K562 (cell line): Measurements from ENCODE around the gene LGR6. TPM values are rescaled to one million over a fixed set of nuclear protein-coding genes. Genes with fewer than 3 reads are reported as not detected.

Source experiments
- ATAC-seq: fragments of 200-7000 bp; cut with Tn5 transposase; 3 replicates; pipeline ENCODE4 v1.9.1; 2020; ENCODE audit warnings: moderate library complexity
- BruUV-seq: library from RNA; stranded (reverse); fragments of 400-500 nt; replicated peaks from 2 replicates; lab custom pipeline; 2021; lab: Mats Ljungman, UMichigan
- CTCF ChIA-PET: fragments of 300-600 bp; formaldehyde crosslinking; extraction: SDS; loops from one replicate; lab custom pipeline; 2021; ENCODE audit warnings: low intra/inter-chr PET ratio; lab: Yijun Ruan, JAX
- POLR2A ChIA-PET: fragments of 300-600, 350-650 bp; sonication (Branson Sonifier 250); formaldehyde crosslinking; extraction: SDS; loops from one replicate; lab custom pipeline; 2021; ENCODE audit warnings: antibody characterized with exemption, inconsistent platforms; lab: Yijun Ruan, JAX
- DNase-seq, 4 experiments: peaks; one replicate each; pipeline versions ENCODE4 v3.0.0 to v3.0.0-alpha.2; 2011 to 2018; ENCODE audit warnings: low spot score in 3 of 4, mixed read lengths in 3 of 4; ENCODE audit errors: extremely low read depth in 1 of 4
- FAIRE-seq: peaks from 2 replicates; lab custom pipeline; 2011; peaks lifted over from hg19 to GRCh38; lab: Jason Lieb, UNC
- H2AFZ ChIP-seq: 2 replicates; pipeline ENCODE4 v1.6.0; 2011; ENCODE audit warnings: low read depth, low read length, control low read depth, inconsistent platforms
- H3K27ac ChIP-seq: fragments of 200-600 bp; 3 replicates; pipeline ENCODE4 v1.8.0; 2011; ENCODE audit warnings: low read depth, mild to moderate bottlenecking, control low read depth, inconsistent platforms, low read length, moderate library complexity, mixed read lengths; ENCODE audit errors: extremely low read depth
- H3K27me3 ChIP-seq, 2 experiments: fragments of 300-600 bp in 1 of 2; 2 replicates in 1 of 2; 3 replicates in 1 of 2; pipeline versions ENCODE4 v1.6.0 to v1.8.0; 2011; ENCODE audit warnings: inconsistent platforms in 2 of 2, low read length in 2 of 2, mild to moderate bottlenecking in 1 of 2, mixed read lengths in 1 of 2, moderate library complexity in 1 of 2; ENCODE audit not compliant: control insufficient read depth in 2 of 2, insufficient read depth in 2 of 2
- H3K36me3 ChIP-seq: fragments of 300-600 bp; 3 replicates; pipeline ENCODE4 v1.8.0; 2011; ENCODE audit warnings: mild to moderate bottlenecking, low read length, inconsistent platforms; ENCODE audit not compliant: control insufficient read depth, insufficient read depth
- H3K4me1 ChIP-seq, 2 experiments: fragments of 200-600 bp in 1 of 2; replicated peaks in 1 of 2; 2 replicates in 1 of 2; 3 replicates in 1 of 2; pipeline versions ENCODE4 v1.5.1 to v1.8.0; 2011; ENCODE audit warnings: inconsistent platforms in 2 of 2, low read length in 2 of 2, mild to moderate bottlenecking in 1 of 2, mixed read lengths in 1 of 2, moderate library complexity in 1 of 2; ENCODE audit not compliant: control insufficient read depth in 2 of 2, insufficient read depth in 2 of 2
- H3K4me2 ChIP-seq: 2 replicates; pipeline ENCODE4 v1.6.1; 2011; ENCODE audit warnings: low read length, control low read depth, inconsistent platforms, mixed read lengths; ENCODE audit not compliant: insufficient read depth
- H3K4me3 ChIP-seq: fragments of 200-600 bp; sonication (generic), shearing (Covaris generic); 2 replicates; pipeline ENCODE4 v1.5.1; 2016; ENCODE audit warnings: control low read depth, inconsistent platforms
- H3K79me2 ChIP-seq: fragments of 200-600 bp; 3 replicates; pipeline ENCODE4 v1.8.0; 2011; ENCODE audit warnings: low read length, inconsistent platforms; ENCODE audit not compliant: control insufficient read depth, insufficient read depth
- H3K9ac ChIP-seq, 2 experiments: 2 replicates each; pipeline versions ENCODE4 v1.6.0 to v1.6.1; 2011; ENCODE audit warnings: low read depth in 2 of 2, low read length in 2 of 2, control low read depth in 1 of 2, inconsistent platforms in 1 of 2, mild to moderate bottlenecking in 1 of 2, mixed read lengths in 1 of 2; ENCODE audit not compliant: insufficient read depth in 1 of 2
- H3K9me1 ChIP-seq: one replicate; pipeline ENCODE4 v1.6.0; 2011; ENCODE audit warnings: inconsistent platforms, mild to moderate bottlenecking, low read length, moderate library complexity; ENCODE audit not compliant: control insufficient read depth, insufficient read depth
- H3K9me3 ChIP-seq: replicated peaks from 2 replicates; pipeline ENCODE4 v1.5.1; 2011; ENCODE audit warnings: low read depth, low read length, inconsistent platforms; ENCODE audit not compliant: control insufficient read depth, insufficient read depth
- H4K20me1 ChIP-seq: replicated peaks from 2 replicates; pipeline ENCODE4 v1.6.1; 2011; ENCODE audit warnings: low read length, inconsistent platforms, mixed read lengths; ENCODE audit not compliant: control insufficient read depth, insufficient read depth
- E2F4 ChIP-seq: sonication (generic); formaldehyde crosslinking; IDR thresholded peaks from 2 replicates; pipeline ENCODE4 v1.8.0; 2022; ENCODE audit warnings: mild to moderate bottlenecking, low read depth, missing genetic modification reagents
- GABPA ChIP-seq: fragments of 200-800 bp; sonication (Bioruptor generic); conservative IDR thresholded peaks from 2 replicates; pipeline ENCODE4 v1.6.1; 2016; ENCODE audit warnings: low read depth, missing genetic modification characterization, missing compliant biosample characterization
- XRCC4 ChIP-seq: IDR thresholded peaks from one replicate; pipeline ENCODE4 v1.6.1; 2011; ENCODE audit not compliant: insufficient read depth, insufficient read length; ENCODE audit errors: extremely low read depth
- ZBTB17 ChIP-seq: fragments of 450-650 bp; formaldehyde crosslinking; IDR thresholded peaks from 2 replicates; pipeline ENCODE4 v1.4.0; 2020; ENCODE audit warnings: mild to moderate bottlenecking
- ZBTB7A ChIP-seq: IDR thresholded peaks from 2 replicates; pipeline ENCODE4 v1.6.1; 2011; ENCODE audit warnings: low read depth, mild to moderate bottlenecking, low read length, moderate library complexity, borderline replicate concordance; ENCODE audit not compliant: control insufficient read depth
- ZNF253 ChIP-seq: fragments of 250-450 bp; sonication (Bioruptor Pico); conservative IDR thresholded peaks from 2 replicates; pipeline ENCODE4 v1.6.1; 2021; ENCODE audit warnings: mild to moderate bottlenecking
- ZNF274 ChIP-seq: IDR thresholded peaks from 2 replicates; pipeline ENCODE4 v1.6.1; 2011; ENCODE audit warnings: low read depth, mild to moderate bottlenecking, low read length, moderate library complexity, borderline replicate concordance
- ZNF75A ChIP-seq: fragments of 450-650 bp; formaldehyde crosslinking; IDR thresholded peaks from 2 replicates; pipeline ENCODE4 v1.4.0; 2020; ENCODE audit warnings: mild to moderate bottlenecking
- WGBS: fragments of 100-300 bp; shearing (Covaris generic); methylation state at CpG from one replicate; pipeline ENCODE4 v1.1.6; 2016; ENCODE audit warnings: low coverage, mixed read lengths; ENCODE audit not compliant: insufficient coverage; ENCODE audit errors: missing lambda C conversion rate; 5-methylcytosine and 5-hydroxymethylcytosine counted together
- in situ Hi-C: fragments of 300-500 bp; cut with MboI; formaldehyde crosslinking; loops from 4 replicates; pipeline ENCODE4 v1.15.0; 2018; ENCODE audit warnings: inconsistent platforms, mixed read lengths
- intact Hi-C: fragments of 100-400 bp; cut with micrococcal nuclease; formaldehyde crosslinking; loops from 2 replicates; pipeline ENCODE4 v1.14.2; 2022
- polyA plus RNA-seq, 8 experiments: library from polyadenylated mRNA; depleted of rRNA in 4 of 8; stranded (reverse) in 5 of 8; unstranded in 3 of 8; fragments of >200 nt; fragmentation: Nextera tagmentation in 2 of 8; fragmentation: Illumina TruSeq in 1 of 8; extraction: Ambion mirVana in 2 of 8; extraction: Trizol in 1 of 8; gene quantifications; 2 replicates each; pipeline versions ENCODE4 v1.2.1 to v1.2.3, GENCODE V29; 2011 to 2014; ENCODE audit warnings: inconsistent platforms in 1 of 8, missing spikeins in 1 of 8
- total RNA-seq, 7 experiments: library from RNA; depleted of rRNA in 6 of 7; stranded (reverse); fragments of >200 nt in 6 of 7; fragmentation: Illumina TruSeq in 2 of 7; extraction: Trizol in 2 of 7; gene quantifications; 2 replicates each; pipeline versions ENCODE4 v1.2.1 to v1.2.3, GENCODE V29; 2011 to 2021; ENCODE audit warnings: low replicate concordance in 1 of 7

Gene LGR6
- total and polyA plus RNA-seq, 9 of the 15 experiments (the other 6 are each of a cell fraction or from before 2014, with no cell fraction given): 0.01 to 0.54 (median 0.17) TPM; not detected in 1

- TF ChIP-seq E2F4 (CRISPR knock-in tag): no peak
Measured at GRCh38 chr1:202278751-202279150, 85.2 kb downstream of the LGR6 start (continued).

- ATAC-seq: no peak
- no TSS peak for BruUV-seq
- DNase-seq: no peak
- Histone ChIP-seq H4K20me1 (0 out of 2 replicates have a peak, but pooled peaks cover 4% of the 10 kb centered on the region), H3K27ac (no peak overlapping the region), H3K79me2 (no peaks in the 10 kb centered on the region), H3K9me3 (no peaks in the 10 kb centered on the region), H3K9me1 (no peaks in the 10 kb centered on the region), H3K27me3 (peaks cover 24 to 73% of the 10 kb centered on the region in 2 experiments), H2AFZ (no peak overlapping the region), H3K4me2 (no peak overlapping the region), H3K4me3 (no peak overlapping the region), H3K36me3 (no peaks in the 10 kb centered on the region), H3K4me1 (no peaks in the 10 kb centered on the region), H3K9ac (no peak overlapping the region)
- CTCF ChIA-PET: no interaction called here
- TF ChIP-seq ZNF274: no peak
- TF ChIP-seq ZNF253 (CRISPR knock-in tag): no peak
- no peak for TF ChIP-seq XRCC4
- no peak for TF ChIP-seq ZBTB7A
- no peak for TF ChIP-seq ZNF75A (CRISPR knock-in tag)
- TF ChIP-seq ZBTB17 (CRISPR knock-in tag): no peak
- no peak for TF ChIP-seq GABPA (tag)
- 0% methylated on average over 2 of the region's 2 CpGs for WGBS
- no peak for FAIRE-seq
- intact Hi-C loops (no loop called here), in situ Hi-C loops (no loop called here)
- POLR2A ChIA-PET: interaction anchor here (1.0 kb wide), 1 partner anchor 10 kb away, joined by 3 read pairs; no protein-coding TSS in a partner anchor
Measured at GRCh38 chr1:202279806-202280205, 86.2 kb downstream of the LGR6 start.
